ENCODE data around the gene SHANK1.

Gene SHANK1

DNA sequence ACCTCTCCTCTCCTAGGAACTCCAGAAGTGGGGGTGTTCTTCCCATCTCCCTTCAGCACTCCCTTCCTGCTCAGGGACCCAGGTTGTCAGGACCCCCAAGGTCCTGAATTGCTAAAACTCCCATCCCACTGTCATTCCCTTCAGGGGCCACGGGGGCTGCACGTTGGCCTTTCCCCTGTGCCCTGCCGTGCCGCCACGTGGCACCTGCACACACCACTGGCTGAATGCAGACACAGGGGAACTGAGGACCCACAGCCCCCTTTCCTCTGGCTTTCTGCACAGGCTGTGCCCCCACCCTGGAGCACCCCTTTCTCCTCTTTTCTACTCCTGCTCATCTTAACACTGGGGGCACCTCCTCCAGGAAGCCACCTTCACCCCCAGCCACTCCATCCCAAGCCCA lies 9.0 kb downstream of the SHANK1 start:
- FAIRE-seq = no peak

DNA sequence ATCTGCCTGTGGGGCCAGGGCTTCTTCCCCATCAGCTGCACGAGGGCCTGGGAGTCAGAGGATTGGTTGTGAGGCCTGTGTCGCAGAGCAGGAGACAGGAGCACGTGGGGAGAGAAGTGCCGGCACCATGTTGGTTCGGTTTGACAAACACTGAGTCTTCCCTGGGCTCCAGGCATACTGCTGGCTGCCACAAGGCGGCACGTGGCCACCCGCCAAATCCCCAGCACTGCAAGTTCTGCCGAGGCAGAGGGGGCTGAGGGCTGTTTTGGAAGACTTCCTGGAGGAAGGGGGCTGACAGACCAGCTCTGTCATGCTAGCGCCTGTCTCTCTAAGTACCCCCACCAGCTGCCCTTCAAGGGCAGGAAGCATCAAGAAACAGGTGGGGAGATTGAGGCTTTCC lies 9.5 kb downstream of the SHANK1 start:
- FAIRE-seq = no peak

DNA sequence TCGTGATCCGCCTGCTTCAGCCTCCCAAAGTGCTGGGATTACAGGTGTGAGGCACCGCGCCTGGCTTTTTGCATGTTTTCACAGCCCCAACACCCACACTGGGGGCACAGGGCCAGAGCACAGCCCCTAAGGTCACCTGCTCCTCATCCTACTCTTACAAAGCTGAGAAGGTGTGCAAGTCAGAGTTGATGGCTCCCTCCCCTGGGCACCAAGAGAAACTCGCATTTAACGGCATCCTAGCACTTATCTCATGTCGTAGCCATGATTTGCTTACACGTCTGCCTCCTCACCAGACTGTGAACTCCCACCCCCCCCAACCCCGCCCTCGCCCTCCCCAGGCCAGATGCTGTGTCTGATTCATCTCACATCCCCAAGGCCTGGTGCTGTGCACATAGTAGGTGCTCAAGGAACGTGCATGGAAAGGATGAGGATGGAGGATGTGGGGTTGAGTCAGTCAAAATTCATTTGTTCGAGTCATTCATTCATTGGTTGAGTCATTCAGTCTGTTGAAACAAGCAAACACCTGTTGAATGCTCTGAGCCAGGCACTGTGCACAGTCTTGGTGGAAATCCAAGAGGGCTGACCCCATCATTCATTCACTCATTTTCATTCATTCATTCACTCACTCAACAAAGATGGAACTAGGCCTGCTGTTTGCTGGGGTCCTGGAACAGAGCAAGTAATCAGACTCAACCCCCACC lies 11.3 kb downstream of the SHANK1 start:
- no peak for FAIRE-seq

DNA sequence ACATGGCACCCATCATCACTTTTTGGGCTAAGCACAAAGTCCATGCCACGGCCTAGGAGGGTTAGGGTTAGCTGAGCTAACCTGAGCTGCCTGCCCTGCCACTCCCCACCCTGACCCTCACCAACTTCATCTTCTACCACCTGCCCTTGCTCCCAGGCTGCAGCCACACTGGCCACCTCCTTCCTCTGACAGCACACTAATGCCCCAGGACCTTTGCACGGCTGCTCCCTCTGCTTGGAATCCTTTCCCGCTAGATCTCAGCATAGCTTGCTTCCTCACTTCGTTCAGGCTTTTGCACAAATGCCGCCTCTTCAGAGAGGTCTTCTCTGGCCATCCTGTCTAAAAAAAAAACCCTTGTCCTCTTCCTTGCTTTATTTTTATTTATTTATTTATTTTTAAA lies 13.2 kb downstream of the SHANK1 start:
- no peak for FAIRE-seq

DNA sequence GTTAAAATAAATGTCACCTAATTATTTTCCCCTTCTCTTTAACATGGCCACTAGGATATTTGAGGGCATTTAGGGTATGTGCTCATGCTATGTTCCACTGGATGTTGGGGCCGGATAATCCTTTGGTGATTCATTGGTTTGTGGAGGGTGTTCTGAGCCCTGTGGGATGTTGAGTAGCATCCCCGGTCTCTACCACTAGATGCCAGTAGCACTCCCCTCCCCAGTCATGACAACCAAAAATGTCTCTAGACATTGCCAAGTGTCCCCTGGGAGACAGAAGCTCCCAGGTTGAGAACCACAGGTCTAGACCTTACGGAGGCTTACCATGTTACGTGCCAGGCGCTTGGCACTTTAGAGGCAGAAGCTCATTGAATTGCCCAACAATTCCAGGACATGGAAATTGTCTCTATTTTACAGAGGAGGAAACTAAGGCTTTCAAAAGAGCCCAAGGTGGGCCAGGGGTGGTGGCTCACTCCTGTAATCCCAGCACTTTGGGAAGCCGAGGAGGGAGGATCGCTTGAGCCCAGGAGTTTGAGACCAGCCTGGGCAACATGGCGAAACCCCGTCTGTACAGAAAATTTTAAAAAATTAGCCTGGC lies 14.1 kb downstream of the SHANK1 start:
- FAIRE-seq = no peak

DNA sequence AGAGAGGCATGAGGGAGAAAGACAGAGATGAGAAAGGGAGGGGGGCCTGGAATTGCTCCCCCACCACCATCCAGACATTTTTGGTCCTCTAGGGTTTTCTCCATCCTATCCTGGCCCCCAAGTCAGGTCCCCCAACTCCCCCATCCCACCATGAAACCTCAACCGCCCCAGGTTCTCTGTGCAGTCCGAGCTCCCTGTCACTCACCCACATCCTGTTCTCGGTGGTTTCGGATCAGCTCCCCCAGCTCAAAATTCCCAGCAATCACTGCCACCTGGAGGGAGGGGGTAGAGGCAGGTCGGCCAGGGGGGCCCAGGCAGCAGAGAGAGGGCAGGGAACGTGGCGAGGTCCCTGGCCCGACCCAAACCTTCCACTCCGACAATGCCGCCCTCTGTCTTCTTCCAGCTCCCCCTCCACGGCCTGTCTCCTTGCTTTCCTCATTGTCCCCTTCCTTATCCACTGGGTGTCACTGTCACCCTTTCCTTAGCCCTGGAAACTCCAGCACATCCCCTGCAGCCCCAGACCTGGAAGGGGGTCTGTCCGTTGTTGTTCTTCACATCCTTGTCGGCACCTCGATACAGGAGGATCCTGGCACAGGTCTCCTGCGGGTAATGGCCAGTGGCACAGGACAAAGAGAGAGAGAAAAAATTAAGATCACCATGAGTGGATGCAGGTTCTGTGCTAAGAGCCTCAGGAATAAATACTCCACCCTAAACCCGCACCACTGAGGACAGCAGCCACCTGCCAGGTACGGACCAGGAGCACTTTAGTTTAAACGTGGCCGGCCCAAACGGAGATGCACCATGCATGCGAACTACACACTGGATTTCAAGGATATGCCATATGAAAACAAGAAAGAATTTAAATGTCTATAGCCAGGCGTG lies 15.4 kb downstream of the SHANK1 start:
- no peak for FAIRE-seq

DNA sequence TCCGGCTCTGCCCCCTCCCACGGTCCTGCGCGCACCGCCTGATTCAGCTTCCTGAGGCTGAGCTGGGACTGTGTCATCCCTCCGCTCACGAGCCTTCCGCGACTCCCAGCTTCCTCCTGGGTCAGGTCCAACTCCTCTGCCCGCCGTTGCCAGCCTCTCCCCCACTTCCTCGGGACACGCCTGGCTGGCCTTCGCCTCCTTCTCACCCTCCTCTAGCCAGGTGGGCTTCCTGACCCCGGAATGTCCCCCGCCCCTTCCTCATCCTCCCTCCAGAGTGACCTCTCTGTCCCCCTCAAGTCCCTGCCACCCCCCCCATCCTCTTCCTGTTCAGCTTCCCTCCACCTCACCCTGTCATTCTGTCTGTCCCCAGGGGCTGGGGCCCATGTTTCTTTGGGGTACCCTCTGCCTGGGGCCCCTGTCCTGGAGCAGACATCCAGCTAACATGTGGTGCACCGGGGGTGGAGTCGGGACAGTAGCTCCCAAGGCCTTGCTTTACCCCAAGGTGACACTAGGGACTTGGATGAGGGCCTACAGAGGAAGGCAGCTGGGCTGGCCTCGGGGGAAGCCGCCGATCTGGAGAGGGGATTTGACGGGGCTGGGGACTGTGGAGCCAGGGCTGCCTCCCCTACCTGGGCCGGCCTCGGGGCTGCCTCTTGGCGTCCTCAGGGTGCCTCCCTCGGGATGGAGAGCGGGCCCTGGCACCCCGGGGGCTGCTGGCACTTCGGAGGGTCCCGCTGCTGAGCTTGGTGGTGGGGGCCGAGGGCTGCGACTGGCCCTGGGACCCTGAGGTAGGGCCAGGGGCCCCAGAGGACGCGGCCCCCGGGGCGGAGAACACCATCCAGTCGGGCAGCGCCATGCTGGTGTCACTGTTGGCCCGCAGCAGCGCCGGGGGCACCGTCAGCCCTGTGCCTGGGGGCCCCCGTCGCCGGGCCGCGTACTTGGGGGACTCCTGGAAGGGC lies 16.5 kb downstream of the SHANK1 start:
- FAIRE-seq = no peak

DNA sequence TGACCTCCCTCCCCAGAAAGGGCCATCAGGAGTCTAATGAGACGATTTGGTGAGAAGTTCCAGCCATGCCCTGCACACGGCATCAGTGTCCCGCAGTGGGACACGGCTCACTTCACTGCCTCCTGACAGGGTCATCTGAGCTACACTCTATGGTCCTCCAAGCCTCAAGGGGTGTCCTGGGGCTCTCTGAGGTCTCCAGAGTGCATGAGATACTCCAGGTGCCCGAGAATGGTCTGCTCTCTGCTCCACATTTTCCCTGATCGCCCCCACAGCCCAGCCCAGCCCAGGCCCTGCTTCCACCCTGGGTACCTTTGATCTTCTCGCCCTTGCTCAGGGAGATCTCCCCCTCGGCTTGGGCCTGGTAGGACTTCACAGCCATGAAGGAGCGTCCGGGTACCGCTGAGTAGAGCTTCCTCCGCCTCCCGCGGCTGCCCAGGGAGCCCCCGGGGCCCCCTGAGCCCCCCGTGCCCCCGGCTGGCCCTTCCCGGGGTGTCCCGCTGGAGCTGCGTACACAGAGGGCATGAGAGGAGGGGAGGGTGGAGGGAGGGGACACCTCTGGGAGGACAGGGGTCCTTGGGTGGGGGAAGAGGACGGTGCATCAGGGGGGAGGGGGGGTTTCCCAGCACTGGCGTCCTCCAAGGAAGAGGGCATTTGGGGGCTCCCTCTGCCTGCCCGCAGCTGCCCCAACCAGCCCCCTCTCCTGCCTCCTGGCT lies 17.3 kb downstream of the SHANK1 start:
- FAIRE-seq = no peak

DNA sequence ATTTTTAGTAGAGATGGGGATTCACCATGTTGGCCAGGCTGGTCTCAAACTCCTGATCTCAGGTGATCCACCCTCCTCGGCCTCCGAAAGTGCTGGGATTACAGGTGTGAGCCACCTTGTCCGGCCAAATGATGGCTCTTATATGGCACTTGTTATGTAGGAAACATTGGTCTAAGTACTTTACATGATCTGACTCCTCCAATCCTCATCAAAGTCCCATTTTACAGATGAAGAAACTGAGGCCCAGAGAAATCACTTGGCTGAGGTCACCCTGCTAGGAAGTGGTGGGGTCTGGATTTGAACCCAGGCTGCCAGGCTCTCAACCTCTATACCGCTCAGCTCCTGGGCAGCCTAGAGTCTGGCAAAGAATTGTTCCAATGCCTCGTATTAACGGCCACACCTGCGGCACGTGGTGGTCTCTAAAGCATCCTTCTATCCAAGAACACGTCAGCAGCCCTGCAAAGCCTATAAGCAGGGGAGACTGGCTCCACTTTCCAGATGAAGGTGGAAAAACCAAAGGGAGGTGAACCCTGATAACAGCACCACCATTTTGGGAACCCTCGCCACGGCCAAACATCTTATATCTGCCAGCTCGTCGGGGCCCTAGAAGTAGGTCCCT lies 18.1 kb downstream of the SHANK1 start:
- FAIRE-seq = no peak

DNA sequence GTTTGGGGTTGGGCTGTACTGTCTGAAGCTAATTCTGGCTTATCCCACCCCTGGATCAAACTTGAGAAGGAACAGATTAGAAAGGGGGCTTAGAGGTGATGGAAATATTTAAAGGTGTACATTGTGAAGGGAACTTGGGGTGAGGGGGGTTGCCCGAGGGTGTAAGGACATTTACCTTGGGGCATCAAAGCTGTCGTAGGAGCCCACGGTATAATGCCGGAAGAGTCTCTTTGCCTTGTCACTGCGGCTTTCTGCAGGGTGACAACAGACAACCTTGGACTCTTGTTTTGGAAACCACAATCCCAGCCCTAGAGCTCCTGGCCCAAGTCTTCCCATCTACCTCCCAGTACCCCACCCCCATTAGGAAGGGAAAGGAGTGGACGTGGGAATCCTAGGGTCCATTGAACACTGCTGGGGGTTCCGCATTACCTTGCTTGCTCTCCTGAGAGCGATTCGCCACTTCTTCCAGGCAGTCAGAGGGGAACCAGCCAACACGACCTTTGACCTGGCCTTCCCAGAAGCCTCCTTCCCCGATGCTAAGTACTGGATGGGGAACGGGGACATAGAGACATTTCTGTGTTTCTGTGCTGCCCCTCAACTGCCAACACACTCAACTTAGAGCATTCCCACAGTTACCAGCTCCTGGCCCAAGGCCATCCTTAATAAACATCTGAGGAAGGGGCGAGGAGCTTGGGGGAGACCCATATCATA lies 22.0 kb downstream of the SHANK1 start:
- FAIRE-seq = no peak

DNA sequence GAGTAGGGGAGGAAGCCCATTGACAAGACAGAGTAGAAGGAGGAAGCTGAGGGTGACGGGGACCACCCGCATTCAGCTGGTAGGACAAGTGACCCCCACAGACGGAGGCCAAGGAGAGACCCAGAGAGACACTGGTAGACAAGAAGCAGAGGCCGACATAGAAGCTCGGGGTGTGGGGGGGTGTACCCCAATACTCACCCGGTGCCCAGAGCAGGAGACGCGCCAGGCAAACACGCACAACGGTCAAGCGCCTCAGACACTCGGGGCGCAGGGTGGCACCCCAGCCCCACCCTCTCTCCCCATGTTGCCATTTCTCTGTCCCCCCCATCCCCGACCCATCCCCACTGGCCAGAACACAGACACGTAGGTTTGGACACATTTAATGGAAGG lies 23.5 kb downstream of the SHANK1 start:
- no peak for FAIRE-seq

DNA sequence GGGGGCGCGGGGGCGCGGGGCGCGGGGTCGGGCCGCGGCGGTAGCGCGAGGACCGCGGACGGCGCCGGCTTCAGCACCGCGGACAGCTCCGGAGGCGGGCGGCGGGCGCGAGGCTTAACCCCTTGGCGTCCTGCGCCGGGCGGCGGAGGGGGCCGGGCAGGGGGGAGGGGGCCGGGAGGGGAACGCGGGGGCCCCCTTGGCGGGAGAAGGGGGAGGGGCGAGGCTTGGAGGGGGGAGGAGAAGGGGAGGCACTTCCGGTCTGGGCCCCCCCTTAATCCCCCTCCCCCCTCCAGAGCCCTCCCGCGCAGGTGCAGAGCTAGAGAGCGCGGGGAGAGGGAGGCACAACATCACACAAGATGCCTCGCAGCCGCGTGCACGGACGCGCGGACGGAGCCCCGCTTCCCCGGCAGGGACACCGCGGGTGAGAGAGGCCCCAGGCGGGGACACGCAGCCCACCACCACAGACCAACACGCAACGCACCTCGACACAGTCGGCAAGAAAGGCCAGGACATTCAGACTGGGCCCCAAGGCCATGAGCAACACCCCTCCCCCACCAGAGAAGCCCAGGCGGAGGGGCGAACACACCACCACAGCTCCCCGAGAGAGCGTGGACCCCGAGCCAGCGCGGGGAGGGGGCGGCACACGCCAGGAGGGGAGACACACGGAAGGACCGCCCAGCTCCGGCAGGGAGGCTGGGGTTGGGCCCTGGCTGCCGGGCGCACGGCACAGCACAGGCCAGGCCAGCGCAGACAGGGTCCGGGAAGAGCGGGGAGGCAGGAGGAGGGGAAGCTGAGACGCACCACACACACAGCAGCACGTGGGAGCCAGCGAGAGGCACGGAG lies 24.1 kb downstream of the SHANK1 start:
- no peak for FAIRE-seq

DNA sequence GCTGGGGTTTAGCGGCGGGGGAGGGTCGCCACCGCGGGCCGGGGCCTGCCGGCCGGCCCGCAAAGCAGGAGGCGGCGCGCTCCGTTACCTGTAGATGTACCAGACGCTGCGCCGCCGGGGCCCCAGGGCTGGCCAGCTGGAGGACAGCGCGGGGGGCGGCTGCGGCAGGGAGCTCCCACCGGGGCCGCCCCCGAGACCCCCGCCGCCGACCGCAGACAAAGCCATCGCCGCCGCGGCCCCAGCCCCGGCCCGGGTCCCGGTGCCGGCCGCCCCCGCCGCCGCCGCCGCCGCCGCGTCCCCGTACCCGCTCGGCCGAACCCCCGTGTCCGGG lies 24.8 kb downstream of the SHANK1 start:
- FAIRE-seq = no peak

DNA sequence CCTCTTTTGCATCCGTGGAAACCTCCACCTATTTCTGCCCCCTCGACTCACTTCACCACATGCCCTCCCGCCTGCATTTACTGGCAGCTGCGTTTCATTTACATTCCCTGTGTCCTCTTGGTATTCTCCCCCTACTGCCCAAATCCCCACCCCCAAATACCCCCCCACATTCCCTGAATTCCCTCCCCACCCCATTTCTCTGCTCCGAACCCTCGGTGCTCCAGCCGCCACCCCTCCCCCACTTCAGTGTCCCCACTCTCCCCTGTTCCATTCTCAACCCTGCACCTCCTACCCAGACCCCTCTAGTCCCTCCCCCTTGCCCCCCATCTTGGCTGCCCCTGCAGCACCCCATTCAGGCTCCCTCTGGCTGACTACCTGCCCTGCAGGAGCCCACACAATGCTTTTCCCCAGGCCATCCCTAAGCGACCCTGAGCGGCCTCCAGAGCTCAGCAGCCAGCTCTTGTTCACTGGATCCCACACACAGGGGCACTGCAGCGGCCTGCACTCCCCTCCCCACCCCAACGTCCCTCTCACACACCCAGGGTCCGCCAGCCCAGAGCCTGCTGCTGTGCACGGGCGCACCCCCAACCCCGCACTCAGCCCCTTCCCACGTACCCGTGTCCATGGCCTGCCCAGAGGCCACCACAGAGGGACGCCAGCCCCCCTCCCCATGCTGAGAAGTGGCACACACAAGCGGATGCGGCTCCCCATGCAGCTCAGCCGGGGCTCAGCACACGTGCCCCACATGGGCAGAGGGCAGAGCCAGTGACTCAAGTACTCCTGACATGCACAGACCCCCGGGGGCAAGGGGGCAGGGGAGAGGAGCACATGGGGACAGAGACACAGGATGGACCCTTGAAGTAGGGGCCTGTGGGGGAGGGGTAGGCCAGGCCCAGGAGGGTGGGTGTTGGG lies 26.3 kb downstream of the SHANK1 start:
- FAIRE-seq = no peak

DNA sequence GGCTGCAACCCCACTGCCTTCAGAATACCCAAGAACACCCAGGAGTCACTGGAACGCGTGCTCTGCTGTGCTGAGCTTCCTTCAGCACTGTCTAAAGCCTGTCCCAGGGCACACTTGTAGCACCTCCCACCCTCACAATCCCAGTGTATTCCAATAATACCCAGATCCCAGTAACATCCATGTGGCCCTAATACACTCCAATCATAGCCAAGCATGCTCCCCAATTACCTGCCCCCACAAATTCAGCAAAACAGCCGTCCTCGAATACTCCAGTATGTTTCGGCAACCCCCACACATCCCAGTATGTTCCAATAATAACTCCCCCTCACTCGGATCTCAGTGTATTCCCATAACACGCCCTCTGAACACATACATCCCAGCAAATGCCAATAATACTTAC lies 29.2 kb downstream of the SHANK1 start:
- FAIRE-seq = no peak

DNA sequence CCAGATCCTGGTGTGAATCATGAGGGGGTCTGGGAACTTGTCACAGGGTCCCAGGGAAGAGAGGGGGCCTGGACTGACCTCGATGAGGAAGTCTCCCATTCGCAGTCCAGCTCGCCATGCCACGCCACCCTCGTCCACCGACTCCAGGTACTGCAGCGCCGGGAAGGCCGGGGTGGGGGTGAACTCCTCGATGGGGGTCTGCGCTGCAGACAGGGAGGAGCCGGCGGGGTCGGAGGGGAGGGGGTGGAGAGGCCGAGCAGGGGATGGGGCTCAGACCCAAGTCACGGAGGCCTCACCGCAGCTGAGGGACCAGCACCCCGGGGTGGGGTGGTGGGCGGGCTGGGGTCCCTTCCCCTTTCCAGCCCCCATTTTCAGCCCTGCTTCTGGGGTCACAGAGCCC lies 30.8 kb downstream of the SHANK1 start:
- no peak for FAIRE-seq

DNA sequence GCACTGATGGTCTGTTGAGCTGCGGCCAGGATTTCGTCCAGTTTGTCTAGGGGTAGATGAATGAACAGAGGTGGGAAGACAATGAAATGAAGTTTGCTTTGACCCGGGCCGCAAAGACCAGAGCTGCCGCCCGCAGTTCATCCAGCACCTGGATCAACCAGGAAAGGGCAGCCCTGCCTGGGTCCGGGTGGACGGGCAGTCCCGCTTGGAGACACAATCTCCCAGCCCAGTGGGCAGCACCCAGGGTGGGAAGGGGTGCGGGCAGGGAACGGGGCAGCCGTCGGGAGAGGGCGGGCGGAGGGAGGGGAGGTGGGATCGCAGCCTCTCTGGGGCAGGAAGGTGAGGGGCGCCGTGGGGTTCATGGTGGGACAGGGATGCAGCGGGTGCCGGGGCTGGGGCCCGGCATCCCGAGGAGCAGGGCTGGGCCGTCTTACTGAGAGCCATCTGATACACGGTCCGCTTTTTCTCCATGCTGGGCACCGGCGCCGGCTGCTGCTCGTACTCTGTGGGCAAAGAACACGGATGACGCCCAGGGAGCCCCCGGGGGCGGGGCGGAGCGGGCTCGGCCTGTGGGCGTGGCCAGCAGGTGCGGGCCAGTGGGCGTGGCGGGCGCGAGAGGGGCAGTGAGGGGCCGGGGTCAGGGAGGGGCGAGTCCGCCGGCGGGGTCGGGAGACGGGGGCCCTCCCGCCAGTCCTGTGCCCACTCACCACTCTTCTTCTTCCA lies 33.1 kb downstream of the SHANK1 start:
- no peak for FAIRE-seq
